Fibroblast of mammary gland (primary cell): ENCODE measurements around the gene CDC42BPB.

Experiments
- DNase-seq: peaks from one replicate; pipeline ENCODE4 v3.0.0-alpha.2; 2010; ENCODE audit warnings: low read depth
- H3K4me3 ChIP-seq: 2 replicates; pipeline ENCODE4 v1.5.1; 2011; ENCODE audit warnings: low read depth, mild to moderate bottlenecking, low read length, moderate library complexity; ENCODE audit not compliant: control insufficient read depth
- TF ChIP-seq, protein P1 (sequence below): conservative IDR thresholded peaks from 2 replicates; pipeline ENCODE4 v1.5.1; 2011; ENCODE audit warnings: low read depth, low read length, inconsistent platforms; ENCODE audit not compliant: control insufficient read depth, insufficient read depth

CDC42BPB gene

GRCh38 chr14:103043257-103044015 is 13.9 kb downstream of the CDC42BPB start:
- TF ChIP-seq, protein P1, sequence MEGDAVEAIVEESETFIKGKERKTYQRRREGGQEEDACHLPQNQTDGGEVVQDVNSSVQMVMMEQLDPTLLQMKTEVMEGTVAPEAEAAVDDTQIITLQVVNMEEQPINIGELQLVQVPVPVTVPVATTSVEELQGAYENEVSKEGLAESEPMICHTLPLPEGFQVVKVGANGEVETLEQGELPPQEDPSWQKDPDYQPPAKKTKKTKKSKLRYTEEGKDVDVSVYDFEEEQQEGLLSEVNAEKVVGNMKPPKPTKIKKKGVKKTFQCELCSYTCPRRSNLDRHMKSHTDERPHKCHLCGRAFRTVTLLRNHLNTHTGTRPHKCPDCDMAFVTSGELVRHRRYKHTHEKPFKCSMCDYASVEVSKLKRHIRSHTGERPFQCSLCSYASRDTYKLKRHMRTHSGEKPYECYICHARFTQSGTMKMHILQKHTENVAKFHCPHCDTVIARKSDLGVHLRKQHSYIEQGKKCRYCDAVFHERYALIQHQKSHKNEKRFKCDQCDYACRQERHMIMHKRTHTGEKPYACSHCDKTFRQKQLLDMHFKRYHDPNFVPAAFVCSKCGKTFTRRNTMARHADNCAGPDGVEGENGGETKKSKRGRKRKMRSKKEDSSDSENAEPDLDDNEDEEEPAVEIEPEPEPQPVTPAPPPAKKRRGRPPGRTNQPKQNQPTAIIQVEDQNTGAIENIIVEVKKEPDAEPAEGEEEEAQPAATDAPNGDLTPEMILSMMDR, result no peak
- H3K4me3 ChIP-seq, result no peak overlapping the region

DNA sequence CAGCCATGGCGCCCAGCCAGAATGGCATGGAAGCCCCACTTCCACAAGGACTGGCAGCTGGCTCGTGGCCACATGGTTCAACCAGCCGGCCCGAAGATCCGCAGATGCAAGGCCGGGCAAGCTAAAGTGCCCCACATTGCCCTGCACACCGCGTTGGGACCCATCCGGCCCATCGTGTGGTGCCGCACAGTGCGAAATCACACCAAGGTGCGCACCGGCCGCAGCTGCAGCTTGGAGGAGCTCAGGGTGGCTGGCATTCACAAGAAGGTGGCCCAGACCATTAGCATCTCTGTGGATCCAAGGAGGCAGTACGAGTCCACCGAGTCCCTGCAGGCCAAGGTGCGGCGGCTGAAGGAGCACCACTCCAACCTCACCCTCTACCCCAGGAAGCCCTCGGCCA is 15.9 kb downstream of the CDC42BPB start:
- H3K4me3 ChIP-seq, result no peak overlapping the region
- no peak for DNase-seq
- TF ChIP-seq, protein P1, result no peak

More at GRCh38 chr14:103043257-103044015, 13.9 kb downstream of the CDC42BPB start:
- DNase-seq, result no peak

DNA sequence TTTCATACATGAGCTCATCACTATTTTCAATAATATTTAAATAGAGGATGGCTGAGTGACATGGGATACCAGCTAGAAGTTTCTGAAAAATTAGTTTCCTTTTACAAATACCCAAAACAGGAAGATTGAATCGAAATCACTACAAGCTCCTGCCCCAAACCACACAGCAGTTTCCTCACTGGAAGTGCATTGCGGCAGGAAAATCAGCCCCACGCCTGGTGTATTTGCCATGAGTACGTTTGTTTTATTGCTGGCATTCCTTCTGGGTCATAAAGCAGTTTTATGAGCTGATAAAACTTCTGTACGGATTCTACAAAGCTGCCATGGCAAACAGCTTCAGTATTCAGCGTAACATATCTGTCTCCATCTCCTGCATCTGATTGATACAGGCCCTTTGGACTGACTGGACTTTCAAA is 23.7 kb downstream of the CDC42BPB start:
- TF ChIP-seq, protein P1, result no peak
- DNase-seq, result no peak
- no peak overlapping the region for H3K4me3 ChIP-seq

- H3K4me3 ChIP-seq, result no peak overlapping the region
- no peak for DNase-seq
These were observed 25.4 kb downstream of the CDC42BPB start for GRCh38 chr14:103031956-103032355.

DNA sequence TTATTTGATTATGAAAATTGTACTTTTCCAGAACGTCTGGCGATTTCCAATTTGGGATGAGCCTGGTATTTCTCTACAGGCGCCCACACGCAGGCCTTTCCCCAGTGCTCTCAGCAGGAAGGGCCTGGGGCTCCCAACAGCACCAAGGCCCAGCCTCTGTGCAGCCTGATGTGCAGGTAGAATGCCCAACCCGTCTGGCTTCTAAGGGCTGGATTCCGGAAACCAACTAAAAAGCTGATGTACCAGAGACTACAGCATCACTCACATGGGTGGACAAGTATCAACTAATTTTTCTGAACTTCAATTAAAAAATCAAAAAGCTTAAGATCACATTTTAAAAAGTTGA is 25.8 kb downstream of the CDC42BPB start:
- no peak overlapping the region for H3K4me3 ChIP-seq
- no peak for DNase-seq
- TF ChIP-seq, protein P1, result no peak

More at GRCh38 chr14:103031956-103032355, 25.4 kb downstream of the CDC42BPB start:
- TF ChIP-seq, protein P1, result peak; percentile 9

GRCh38 chr14:103030741-103031565 is 26.4 kb downstream of the CDC42BPB start:
- peak; percentile 57 for DNase-seq
- TF ChIP-seq, protein P1, result no peak
- no peak overlapping the region for H3K4me3 ChIP-seq
